ENCODE results near the gene RPL29. TPM values are rescaled to one million over a fixed set of nuclear protein-coding genes. Genes with fewer than 3 reads are reported as not detected.

RPL29 gene
- total and polyA plus RNA-seq, 2 of the 13 experiments (the other 11 are each of a cell fraction or from before 2014, with no cell fraction given): 1,348 to 2,263 TPM

GRCh38 chr3:52032702-52033408, 37.2 kb upstream of the RPL29 start (continued):
- TF ChIP-seq CHCHD3 (CRISPR knock-in tag; IDR thresholded peaks at IDR 0.05) (no peak), DNMT1 (CRISPR knock-in tag; IDR thresholded peaks at IDR 0.05) (no peak), SP4 (CRISPR knock-in tag; IDR thresholded peaks at IDR 0.05) (peak; percentile 21; the same call in 1 of the 2 replicates), ZNF10 (CRISPR knock-in tag; IDR thresholded peaks at IDR 0.05; ENCODE audit: borderline replicate concordance, low read depth) (no peak), ZBTB7B (CRISPR knock-in tag; IDR thresholded peaks at IDR 0.05) (no peak), AHR (CRISPR knock-in tag; IDR thresholded peaks at IDR 0.05) (no peak), ZNF431 (CRISPR knock-in tag; IDR thresholded peaks at IDR 0.05; ENCODE audit: borderline replicate concordance, low read depth) (no peak), CENPT (CRISPR knock-in tag; IDR thresholded peaks at IDR 0.05; ENCODE audit: low read depth) (no peak), EHMT2 (IDR thresholded peaks at IDR 0.05; ENCODE audit: borderline replicate concordance, low read depth, low read length) (no peak), SNRNP70 (IDR thresholded peaks at IDR 0.05; ENCODE audit: low read depth, low read length) (no peak), ZNF30 (CRISPR knock-in tag; IDR thresholded peaks at IDR 0.05) (no peak), NAIF1 (CRISPR knock-in tag; IDR thresholded peaks at IDR 0.05; ENCODE audit: borderline replicate concordance) (no peak), LCORL (IDR thresholded peaks at IDR 0.05) (no peak), LCORL (CRISPR knock-in tag; IDR thresholded peaks at IDR 0.05) (no peak), AFF4 (CRISPR knock-in tag; IDR thresholded peaks at IDR 0.05) (no peak), DPF2 (CRISPR knock-in tag; IDR thresholded peaks at IDR 0.05; ENCODE audit: borderline replicate concordance, low read depth) (no peak), ZNF3 (CRISPR knock-in tag; IDR thresholded peaks at IDR 0.05) (no peak), KAT8 (CRISPR knock-in tag; IDR thresholded peaks at IDR 0.05) (no peak), TFDP2 (CRISPR knock-in tag; IDR thresholded peaks at IDR 0.05) (no peak), HIVEP1 (CRISPR knock-in tag; IDR thresholded peaks at IDR 0.05) (no peak), ZNF275 (CRISPR knock-in tag; IDR thresholded peaks at IDR 0.05; ENCODE audit: borderline replicate concordance) (no peak), CCAR2 (optimal IDR thresholded peaks at IDR 0.05; ENCODE audit: low read depth, low read length) (no peak), ZSCAN25 (CRISPR knock-in tag; IDR thresholded peaks at IDR 0.05) (no peak), ZNF619 (CRISPR knock-in tag; IDR thresholded peaks at IDR 0.05) (peak; percentile 40; the same call in 1 of the 2 replicates), NR2F1 (CRISPR knock-in tag; IDR thresholded peaks at IDR 0.05) (no peak), SP1 (IDR thresholded peaks at IDR 0.05) (no peak), SP1 (CRISPR knock-in tag; IDR thresholded peaks at IDR 0.05) (no peak)

Data from HepG2 (cell line).